Hepatocyte (in vitro differentiated cells): ENCODE data around the gene ADGRG6. TPM values are rescaled to one million over a fixed set of nuclear protein-coding genes. Genes with fewer than 3 reads are reported as not detected.
"Not testable (repeated sequence)": the region's sequence is repeated elsewhere in the genome, so short reads cannot be mapped to it uniquely, and the experiment has no call there.

Source experiments
- DNase-seq: peaks from one replicate; pipeline ENCODE4 v3.0.0-alpha.2; 2016; ENCODE audit warnings: low spot score
- H2AFZ ChIP-seq: fragments of 200-600 bp; sonication (generic); 2 replicates; pipeline ENCODE4 v1.6.0; 2016; ENCODE audit warnings: antibody characterized with exemption, mild to moderate bottlenecking
- H3K27ac ChIP-seq: fragments of 200-600 bp; sonication (generic); 2 replicates; pipeline ENCODE4 v1.5.1; 2016; ENCODE audit warnings: mild to moderate bottlenecking
- H3K27me3 ChIP-seq: fragments of 200-600 bp; sonication (generic); 2 replicates; pipeline ENCODE4 v1.6.1; 2016
- H3K36me3 ChIP-seq: fragments of 200-600 bp; sonication (generic); replicated peaks from 2 replicates; pipeline ENCODE4 v1.5.1; 2016; ENCODE audit warnings: low read depth; ENCODE audit not compliant: insufficient read depth
- H3K4me1 ChIP-seq: fragments of 200-600 bp; sonication (generic); 2 replicates; pipeline ENCODE4 v1.5.1; 2016; ENCODE audit warnings: mild to moderate bottlenecking, moderate library complexity; ENCODE audit not compliant: insufficient read depth
- H3K4me2 ChIP-seq: fragments of 200-600 bp; sonication (generic); 2 replicates; pipeline ENCODE4 v1.6.0; 2016
- H3K4me3 ChIP-seq: fragments of 200-600 bp; sonication (generic); 2 replicates; pipeline ENCODE4 v1.5.1; 2016; ENCODE audit warnings: mild to moderate bottlenecking
- H3K79me2 ChIP-seq: fragments of 200-600 bp; sonication (generic); 2 replicates; pipeline ENCODE4 v1.6.0; 2017; ENCODE audit warnings: mild to moderate bottlenecking
- H3K9me2 ChIP-seq: fragments of 200-600 bp; sonication (generic); replicated peaks from 2 replicates; pipeline ENCODE4 v1.6.0; 2017; ENCODE audit warnings: mild to moderate bottlenecking; ENCODE audit not compliant: insufficient read depth
- H3K9me3 ChIP-seq: fragments of 200-600 bp; sonication (generic); 2 replicates; pipeline ENCODE4 v1.5.1; 2016; ENCODE audit warnings: low read depth, mild to moderate bottlenecking
- H4K20me1 ChIP-seq: fragments of 200-600 bp; sonication (generic); 2 replicates; pipeline ENCODE4 v1.6.0; 2016; ENCODE audit warnings: mild to moderate bottlenecking; ENCODE audit not compliant: insufficient read depth, poor library complexity, severe bottlenecking
- CTCF ChIP-seq: fragments of 200-600 bp; sonication (generic); IDR thresholded peaks from 2 replicates; pipeline ENCODE4 v1.5.1; 2016; ENCODE audit warnings: antibody characterized with exemption, mild to moderate bottlenecking; ENCODE audit not compliant: poor library complexity
- EZH2 ChIP-seq: fragments of 200-600 bp; sonication (generic); IDR thresholded peaks from 2 replicates; pipeline ENCODE4 v1.6.1; 2016; ENCODE audit warnings: antibody characterized with exemption, mild to moderate bottlenecking, borderline replicate concordance
- EZH2phosphoT487 ChIP-seq: fragments of 200-600 bp; sonication (generic); IDR thresholded peaks from one replicate; pipeline ENCODE4 v1.6.1; 2018; ENCODE audit warnings: antibody characterized with exemption, mild to moderate bottlenecking, low read depth, moderate library complexity; ENCODE audit not compliant: unreplicated experiment, severe bottlenecking
- WGBS: methylation state at CpG from one replicate; pipeline ENCODE4 v1.1.6; 2016; ENCODE audit warnings: low lambda C conversion rate; ENCODE audit errors: missing lambda C conversion rate; 5-methylcytosine and 5-hydroxymethylcytosine counted together
- polyA plus RNA-seq: library from polyadenylated mRNA; unstranded; fragments of >200 nt; fragmentation: Nextera tagmentation; extraction: Ambion mirVana; gene quantifications from 2 replicates; pipeline ENCODE4 v1.2.1, GENCODE V29; 2016
- total RNA-seq: library from RNA; depleted of rRNA; stranded (reverse); fragments of >200 nt; gene quantifications from 2 replicates; pipeline ENCODE4 v1.2.3, GENCODE V29; 2014

ADGRG6 gene
- total and polyA plus RNA-seq, 2 experiments from 2014 or later: 13.9 to 92.0 TPM

- TF ChIP-seq EZH2phosphoT487 (no peak), CTCF (no peak), EZH2 (no peak)
- Histone ChIP-seq H3K27ac (no peak overlapping the region), H3K27me3 (no peaks in the 10 kb centered on the region), H3K9me2 (no peaks in the 10 kb centered on the region), H3K4me2 (no peak overlapping the region), H3K4me3 (no peak overlapping the region), H3K4me1 (no peaks in the 10 kb centered on the region), H2AFZ (no peak overlapping the region), H3K9me3 (no peaks in the 10 kb centered on the region), H4K20me1 (no peaks in the 10 kb centered on the region), H3K79me2 (no peaks in the 10 kb centered on the region), H3K36me3 (no peaks in the 10 kb centered on the region)
- WGBS: 87% methylated on average over 2 of the region's 2 CpGs
- no peak for DNase-seq
Measured at GRCh38 chr6:142452993-142453392, 151.2 kb downstream of the ADGRG6 start.

- H3K9me3 ChIP-seq, H3K27me3 ChIP-seq, H3K4me1 ChIP-seq, H3K27ac ChIP-seq, H2AFZ ChIP-seq, H4K20me1 ChIP-seq, H3K79me2 ChIP-seq, H3K4me2 ChIP-seq, H3K9me2 ChIP-seq, DNase-seq, H3K36me3 ChIP-seq, H3K4me3 ChIP-seq: not testable (repeated sequence)
- 88% methylated on average over 1 of the region's 1 CpG for WGBS
Measured at GRCh38 chr6:142454196-142454595, 152.4 kb downstream of the ADGRG6 start.

GRCh38 chr6:142454848-142455247, 153.0 kb downstream of the ADGRG6 start:
- H3K4me3 ChIP-seq, H4K20me1 ChIP-seq, H3K27ac ChIP-seq, H3K27me3 ChIP-seq, H3K79me2 ChIP-seq, H3K36me3 ChIP-seq, H3K9me2 ChIP-seq, H2AFZ ChIP-seq, H3K4me1 ChIP-seq, H3K9me3 ChIP-seq, H3K4me2 ChIP-seq, DNase-seq: not testable (repeated sequence)
- WGBS: 74% methylated on average over 2 of the region's 2 CpGs

GRCh38 chr6:142455957-142456589, 154.3 kb downstream of the ADGRG6 start:
- no peak overlapping the region for H2AFZ ChIP-seq
- H3K9me2 ChIP-seq: no peaks in the 10 kb centered on the region
- WGBS: 89% methylated on average over 8 of the region's 8 CpGs
- H3K4me1 ChIP-seq: no peaks in the 10 kb centered on the region
- no peak overlapping the region for H3K4me3 ChIP-seq
- H3K27ac ChIP-seq: no peak overlapping the region
- no peak overlapping the region for H3K4me2 ChIP-seq
- H4K20me1 ChIP-seq: no peaks in the 10 kb centered on the region
- H3K27me3 ChIP-seq: no peaks in the 10 kb centered on the region
- TF ChIP-seq EZH2phosphoT487 (no peak), CTCF (no peak), EZH2 (no peak)
- H3K79me2 ChIP-seq: no peaks in the 10 kb centered on the region
- H3K36me3 ChIP-seq: no peaks in the 10 kb centered on the region
- no peaks in the 10 kb centered on the region for H3K9me3 ChIP-seq
- DNase-seq: no peak
